Epithelial cell of esophagus (primary cell): ENCODE data around the gene BICC1.

Source experiments
- DNase-seq: peaks from one replicate; pipeline ENCODE4 v3.0.0; 2010; ENCODE audit warnings: low read depth
- H3K4me3 ChIP-seq: 2 replicates; pipeline ENCODE4 v1.5.1; 2011; ENCODE audit warnings: mild to moderate bottlenecking, low read length, control low read depth
- TF ChIP-seq, protein P1 (sequence below): IDR thresholded peaks from 2 replicates; pipeline ENCODE4 v1.5.1; 2011; ENCODE audit warnings: low read depth, mild to moderate bottlenecking, low read length, control low read depth, inconsistent platforms; ENCODE audit not compliant: insufficient read depth; ENCODE audit errors: missing control alignments

BICC1 gene

DNA sequence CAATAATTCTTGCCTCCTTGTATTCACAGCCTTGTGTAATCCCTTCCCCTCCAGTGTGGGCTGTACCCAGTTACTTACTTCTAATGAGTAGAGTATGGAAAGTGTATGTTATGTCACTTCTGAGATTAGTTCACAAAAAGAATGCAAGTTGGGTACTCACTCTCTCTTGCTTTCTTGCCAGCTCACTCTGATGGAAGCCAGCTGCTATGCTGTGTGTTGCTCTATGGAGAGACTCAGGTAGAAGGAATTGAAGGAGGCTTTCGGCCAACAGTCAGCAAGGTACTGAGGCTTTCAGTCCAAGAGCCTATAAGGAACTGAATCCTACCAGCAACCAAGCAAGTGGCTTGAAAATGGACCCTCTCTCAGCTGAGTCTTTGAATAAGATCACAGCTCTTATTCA lies 9.7 kb upstream of the BICC1 start:
- H3K4me3 ChIP-seq: no peak overlapping the region
- DNase-seq: peak; percentile 34
- TF ChIP-seq, protein P1, sequence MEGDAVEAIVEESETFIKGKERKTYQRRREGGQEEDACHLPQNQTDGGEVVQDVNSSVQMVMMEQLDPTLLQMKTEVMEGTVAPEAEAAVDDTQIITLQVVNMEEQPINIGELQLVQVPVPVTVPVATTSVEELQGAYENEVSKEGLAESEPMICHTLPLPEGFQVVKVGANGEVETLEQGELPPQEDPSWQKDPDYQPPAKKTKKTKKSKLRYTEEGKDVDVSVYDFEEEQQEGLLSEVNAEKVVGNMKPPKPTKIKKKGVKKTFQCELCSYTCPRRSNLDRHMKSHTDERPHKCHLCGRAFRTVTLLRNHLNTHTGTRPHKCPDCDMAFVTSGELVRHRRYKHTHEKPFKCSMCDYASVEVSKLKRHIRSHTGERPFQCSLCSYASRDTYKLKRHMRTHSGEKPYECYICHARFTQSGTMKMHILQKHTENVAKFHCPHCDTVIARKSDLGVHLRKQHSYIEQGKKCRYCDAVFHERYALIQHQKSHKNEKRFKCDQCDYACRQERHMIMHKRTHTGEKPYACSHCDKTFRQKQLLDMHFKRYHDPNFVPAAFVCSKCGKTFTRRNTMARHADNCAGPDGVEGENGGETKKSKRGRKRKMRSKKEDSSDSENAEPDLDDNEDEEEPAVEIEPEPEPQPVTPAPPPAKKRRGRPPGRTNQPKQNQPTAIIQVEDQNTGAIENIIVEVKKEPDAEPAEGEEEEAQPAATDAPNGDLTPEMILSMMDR: no peak

DNA sequence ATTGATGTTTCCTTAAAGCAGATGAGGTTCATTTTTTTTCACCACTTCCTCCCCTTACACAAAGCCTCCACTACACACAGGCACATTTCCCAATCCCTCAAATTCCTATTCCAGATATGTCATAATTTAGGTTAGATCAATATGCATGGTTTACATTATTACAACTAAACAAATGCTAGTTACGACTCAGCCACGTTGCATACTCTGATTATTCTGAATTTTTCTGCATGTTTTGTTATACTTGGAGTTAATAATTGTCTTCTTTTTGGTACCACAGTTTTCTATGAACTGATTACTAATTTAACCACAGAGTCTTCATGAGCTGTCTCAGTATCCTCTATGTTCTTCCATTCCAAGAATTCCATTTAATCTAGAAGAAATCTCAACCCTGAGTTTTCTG lies 4.4 kb upstream of the BICC1 start:
- TF ChIP-seq, protein P1: no peak
- peak; percentile 56 for DNase-seq
- H3K4me3 ChIP-seq: no peak overlapping the region

GRCh38 chr10:58511765-58512490 lies 744 bp upstream of the BICC1 start:
- DNase-seq: peak; percentile 24
- TF ChIP-seq, protein P1: no peak
- H3K4me3 ChIP-seq: peak overlapping the region; percentile 52

DNA sequence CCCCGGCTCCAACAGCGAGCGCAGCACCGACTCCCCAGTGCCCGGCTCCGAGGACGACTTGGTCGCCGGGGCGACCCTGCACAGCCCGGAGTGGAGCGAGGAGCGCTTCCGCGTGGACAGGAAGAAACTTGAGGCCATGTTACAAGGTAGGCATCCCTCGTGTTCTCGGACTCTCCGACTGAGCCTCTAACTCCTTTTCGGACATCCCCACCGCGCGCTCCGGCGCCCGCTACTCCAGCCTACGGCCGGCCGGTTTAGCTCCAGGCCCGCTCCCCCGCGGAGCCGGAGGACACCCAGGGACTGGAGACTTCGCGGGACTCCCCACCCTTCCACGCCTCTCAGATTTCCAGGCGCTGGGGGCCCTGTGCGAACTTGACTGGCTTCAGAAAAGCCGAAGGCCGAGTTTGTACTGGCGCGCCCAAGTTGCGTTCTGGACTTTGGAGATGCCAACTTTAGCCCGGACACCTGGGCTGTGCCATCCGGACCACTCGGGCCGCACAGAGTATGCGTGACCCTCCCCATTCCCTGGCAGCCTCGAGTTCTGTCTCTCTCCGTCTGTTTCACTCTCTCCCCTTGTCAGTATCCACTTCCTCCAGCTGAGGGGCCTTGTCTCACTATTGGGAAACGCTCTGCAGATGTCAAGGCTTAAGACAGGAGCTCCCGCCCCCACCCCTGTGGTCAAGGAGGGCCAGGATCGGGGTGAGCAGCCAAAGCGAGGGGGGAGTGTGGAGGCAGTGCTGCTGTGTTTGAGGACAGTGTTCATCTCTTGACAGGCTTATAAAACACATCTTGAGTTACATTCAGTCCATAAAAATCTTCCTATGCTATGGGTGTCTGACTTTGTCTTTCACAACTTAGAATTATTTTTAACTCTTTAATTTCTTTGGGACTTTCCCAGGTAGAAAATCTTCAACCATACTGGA lies 777 bp downstream of the BICC1 start:
- peak; percentile 35 for DNase-seq
- peak overlapping the region; percentile 61 for H3K4me3 ChIP-seq
- TF ChIP-seq, protein P1: no peak

- TF ChIP-seq, protein P1: no peak
- no peak for DNase-seq
- no peak overlapping the region for H3K4me3 ChIP-seq
Observed at GRCh38 chr10:58514111-58514770, 1.6 kb downstream of the BICC1 start.

- TF ChIP-seq, protein P1: no peak
- no peak overlapping the region for H3K4me3 ChIP-seq
- DNase-seq: no peak
Observed at GRCh38 chr10:58515291-58515941, 2.7 kb downstream of the BICC1 start.
